HepG2 (cell line): ENCODE data around the gene SYVN1. TPM values are rescaled to one million over a fixed set of nuclear protein-coding genes. Genes with fewer than 3 reads are reported as not detected.

Source experiments
- ATAC-seq: fragments of 200-7000 bp; cut with Tn5 transposase; 3 replicates; pipeline ENCODE4 v1.9.1; 2020; ENCODE audit warnings: mild to moderate bottlenecking, moderate library complexity
- BruUV-seq: library from RNA; stranded (reverse); fragments of 400-500 nt; replicated peaks from 2 replicates; lab custom pipeline; 2021; lab: Mats Ljungman, UMichigan
- CTCF ChIA-PET: fragments of 300-600 bp; formaldehyde crosslinking; extraction: SDS; loops from one replicate; lab custom pipeline; 2021; ENCODE audit warnings: low total read pairs, inconsistent platforms, low intra/inter-chr PET ratio; lab: Yijun Ruan, JAX
- POLR2A ChIA-PET: fragments of 350-600 bp; sonication (Branson Sonifier 250); formaldehyde crosslinking; loops from one replicate; lab custom pipeline; 2020; ENCODE audit warnings: antibody characterized with exemption, inconsistent platforms; lab: Yijun Ruan, JAX
- DNase-seq: peaks from one replicate; pipeline ENCODE4 v3.0.0-alpha.2; 2015; ENCODE audit warnings: low spot score
- FAIRE-seq: peaks from 3 replicates; lab custom pipeline; 2011; peaks lifted over from hg19 to GRCh38; lab: Jason Lieb, UNC
- H2AFZ ChIP-seq: one replicate; pipeline ENCODE4 v1.6.1; 2011; ENCODE audit warnings: low read length, inconsistent platforms
- H3K27ac ChIP-seq: fragments of 300-600 bp; 3 replicates; pipeline ENCODE4 v1.8.0; 2011; ENCODE audit warnings: mixed run types, mild to moderate bottlenecking, mixed read lengths, low read length, inconsistent platforms; ENCODE audit not compliant: insufficient read depth; ENCODE audit errors: extremely low read length
- H3K27me3 ChIP-seq, 2 experiments: fragments of 200-600 bp in 1 of 2; 2 replicates in 1 of 2; 3 replicates in 1 of 2; pipeline versions ENCODE4 v1.6.0 to v1.8.0; 2011; ENCODE audit warnings: low read length in 2 of 2, mild to moderate bottlenecking in 2 of 2, moderate library complexity in 2 of 2, inconsistent platforms in 1 of 2; ENCODE audit not compliant: insufficient read depth in 2 of 2, control insufficient read depth in 1 of 2
- H3K36me3 ChIP-seq, 2 experiments: fragments of 200-600 bp in 1 of 2; replicated peaks in 1 of 2; 2 replicates in 1 of 2; 3 replicates in 1 of 2; pipeline versions ENCODE4 v1.5.1 to v1.8.0; 2011; ENCODE audit warnings: low read length in 2 of 2, inconsistent platforms in 1 of 2; ENCODE audit not compliant: insufficient read depth in 2 of 2, control insufficient read depth in 1 of 2
- H3K4me1 ChIP-seq: 2 replicates; pipeline ENCODE4 v1.5.1; 2012; ENCODE audit warnings: low read length, inconsistent platforms; ENCODE audit not compliant: insufficient read depth
- H3K4me2 ChIP-seq: 2 replicates; pipeline ENCODE4 v1.6.0; 2011; ENCODE audit warnings: low read depth, low read length, inconsistent platforms
- H3K4me3 ChIP-seq, 3 experiments: fragments of 200-600 bp in 1 of 3; sonication (generic), shearing (Covaris generic) in 1 of 3; replicated peaks in 1 of 3; 2 replicates each; pipeline ENCODE4 v1.5.1; 2011 to 2016; ENCODE audit warnings: low read length in 3 of 3, inconsistent platforms in 2 of 3, low read depth in 2 of 3, mild to moderate bottlenecking in 2 of 3, control low read depth in 1 of 3, mixed read lengths in 1 of 3; ENCODE audit not compliant: insufficient read depth in 1 of 3
- H3K79me2 ChIP-seq: one replicate; pipeline ENCODE4 v1.6.1; 2011; ENCODE audit warnings: low read length, inconsistent platforms; ENCODE audit not compliant: insufficient read depth
- H3K9ac ChIP-seq: 2 replicates; pipeline ENCODE4 v1.6.0; 2011; ENCODE audit warnings: mild to moderate bottlenecking, low read depth, low read length, inconsistent platforms; ENCODE audit not compliant: insufficient read depth
- H3K9me3 ChIP-seq: 2 replicates; pipeline ENCODE4 v1.5.1; 2012; ENCODE audit warnings: mild to moderate bottlenecking, low read length
- H4K20me1 ChIP-seq: 2 replicates; pipeline ENCODE4 v1.6.0; 2011; ENCODE audit warnings: inconsistent platforms, mild to moderate bottlenecking, low read length, moderate library complexity; ENCODE audit not compliant: insufficient read depth
- CEBPB ChIP-seq: IDR thresholded peaks from 2 replicates; pipeline ENCODE4 v1.6.1; 2011; ENCODE audit warnings: low read depth, low read length, improper control_type of control experiment, borderline replicate concordance
- DMAP1 ChIP-seq: IDR thresholded peaks from 2 replicates; pipeline ENCODE4 v1.6.1; 2016
- FOXO4 ChIP-seq: sonication (generic); formaldehyde crosslinking; conservative IDR thresholded peaks from 2 replicates; pipeline ENCODE4 v1.8.1; 2023; ENCODE audit warnings: missing genetic modification reagents
- GMEB1 ChIP-seq: sonication (generic); formaldehyde crosslinking; IDR thresholded peaks from 2 replicates; pipeline ENCODE4 v1.5.1; 2020; ENCODE audit warnings: missing genetic modification reagents, mild to moderate bottlenecking, borderline replicate concordance
- ISL2 ChIP-seq: sonication (generic); formaldehyde crosslinking; IDR thresholded peaks from 2 replicates; pipeline ENCODE4 v1.5.0; 2020; ENCODE audit warnings: missing genetic modification reagents
- KLF15 ChIP-seq: sonication (generic); formaldehyde crosslinking; IDR thresholded peaks from 2 replicates; pipeline ENCODE4 v1.8.1; 2023; ENCODE audit warnings: borderline replicate concordance, mild to moderate bottlenecking, inconsistent platforms, missing genetic modification reagents, mixed read lengths
- RARA ChIP-seq: IDR thresholded peaks from 2 replicates; pipeline ENCODE4 v1.6.1; 2016; ENCODE audit warnings: missing genetic modification reagents, missing compliant biosample characterization
- ZNF253 ChIP-seq: sonication (generic); formaldehyde crosslinking; IDR thresholded peaks from 2 replicates; pipeline ENCODE4 v1.8.0; 2022; ENCODE audit warnings: mild to moderate bottlenecking, missing genetic modification reagents, borderline replicate concordance
- ZNF530 ChIP-seq: sonication (generic); formaldehyde crosslinking; IDR thresholded peaks from 2 replicates; pipeline ENCODE4 v1.5.0; 2020; ENCODE audit warnings: low read depth, mild to moderate bottlenecking, missing genetic modification reagents
- ZNF629 ChIP-seq: sonication (generic); formaldehyde crosslinking; conservative IDR thresholded peaks from 2 replicates; pipeline ENCODE4 v1.5.0; 2020; ENCODE audit warnings: missing genetic modification reagents
- WGBS: methylation state at CpG from one replicate; pipeline ENCODE4 v1.1.6; 2017; ENCODE audit warnings: low lambda C conversion rate; 5-methylcytosine and 5-hydroxymethylcytosine counted together
- in situ Hi-C: cut with HindIII; loops from 2 replicates; pipeline ENCODE4 v1.10.0; 2017; ENCODE audit warnings: low pct_unique_long_range_greater_than_20kb; ENCODE audit not compliant: extremely low pct_ligation_motif_present
- intact Hi-C: fragments of 100-400 bp; cut with micrococcal nuclease; formaldehyde crosslinking; loops from one replicate; pipeline ENCODE4 v1.10.0; 2022; ENCODE audit not compliant: unreplicated experiment
- polyA plus RNA-seq, 8 experiments: library from polyadenylated mRNA; depleted of rRNA in 3 of 8; stranded (reverse) in 7 of 8; unstranded in 1 of 8; fragments of >200 nt; fragmentation: Illumina TruSeq in 4 of 8; extraction: Trizol in 4 of 8; gene quantifications; 2 replicates each; pipeline versions ENCODE4 v1.2.1 to v1.2.3, GENCODE V29; 2011 to 2016; ENCODE audit warnings: low read depth in 4 of 8, missing spikeins in 1 of 8, mixed read lengths in 1 of 8; ENCODE audit not compliant: insufficient read depth in 1 of 8
- total RNA-seq, 5 experiments: library from RNA; depleted of rRNA; stranded (reverse); fragments of >200 nt; fragmentation: Illumina TruSeq; extraction: Trizol; gene quantifications; 2 replicates each; pipeline ENCODE4 v1.2.3, GENCODE V29; 2016; ENCODE audit warnings: low read depth in 1 of 5

Gene SYVN1
- total and polyA plus RNA-seq, 2 of the 13 experiments (the other 11 are each of a cell fraction or from before 2014, with no cell fraction given), result 10.3 to 22.5 TPM

GRCh38 chr11:65107078-65107477, 27.2 kb downstream of the SYVN1 start:
- H3K4me2 ChIP-seq, result no peak overlapping the region
- in situ Hi-C loops (no loop called here), intact Hi-C loops (no loop called here)
- no peaks in the 10 kb centered on the region for H3K9me3 ChIP-seq
- H4K20me1 ChIP-seq, result no peaks in the 10 kb centered on the region
- no peak overlapping the region for H3K9ac ChIP-seq
- no TSS peak for BruUV-seq
- H3K27me3 ChIP-seq, result no peaks in the 10 kb centered on the region
- no peak overlapping the region for H3K27ac ChIP-seq
- TF ChIP-seq FOXO4 (no peak), GMEB1 (CRISPR knock-in tag) (no peak), ZNF629 (CRISPR knock-in tag) (no peak), ZNF530 (CRISPR knock-in tag) (no peak), CEBPB (no peak), ZNF253 (CRISPR knock-in tag) (no peak), ISL2 (no peak), DMAP1 (no peak), RARA (CRISPR knock-in tag) (no peak), KLF15 (CRISPR knock-in tag) (no peak)
- ATAC-seq (no peak), FAIRE-seq (no peak), DNase-seq (no peak)
- WGBS, result 100% methylated on average over 6 of the region's 15 CpGs
- peaks cover 12% of the 10 kb centered on the region for H3K4me1 ChIP-seq
- POLR2A ChIA-PET, result no interaction called here
- peaks cover 3% of the 10 kb centered on the region for H3K79me2 ChIP-seq
- CTCF ChIA-PET, result no interaction called here
- H3K36me3 ChIP-seq, result peaks cover 9 to 25% of the 10 kb centered on the region in 2 experiments; a peak in 4 of 5 replicates
- H3K4me3 ChIP-seq, result no peak overlapping the region
- H2AFZ ChIP-seq, result no peak overlapping the region
